Ishikawa (cell line): ENCODE results near the gene AHI1.

Source experiments
- CEBPB ChIP-seq: IDR thresholded peaks from 2 replicates; pipeline ENCODE4 v1.6.1; 2012
- CREB1 ChIP-seq: IDR thresholded peaks from 2 replicates; pipeline ENCODE4 v1.6.1; 2012; ENCODE audit warnings: low read depth
- FOXM1 ChIP-seq: IDR thresholded peaks from 2 replicates; pipeline ENCODE4 v1.6.1; 2012; ENCODE audit warnings: low read depth, borderline replicate concordance
- MAX ChIP-seq: IDR thresholded peaks from 2 replicates; pipeline ENCODE4 v1.6.1; 2012
- RAD21 ChIP-seq: IDR thresholded peaks from 2 replicates; pipeline ENCODE4 v1.6.1; 2012; ENCODE audit warnings: low read depth
- REST ChIP-seq: IDR thresholded peaks from 2 replicates; pipeline ENCODE4 v1.6.1; 2012; ENCODE audit warnings: low read depth, mild to moderate bottlenecking
- USF1 ChIP-seq: IDR thresholded peaks from 2 replicates; pipeline ENCODE4 v1.6.1; 2012
- YY1 ChIP-seq: IDR thresholded peaks from 2 replicates; pipeline ENCODE4 v1.6.1; 2012; ENCODE audit warnings: low read depth

- no peak for TF ChIP-seq USF1
- TF ChIP-seq REST, result no peak
- TF ChIP-seq YY1, result no peak
- no peak for TF ChIP-seq RAD21
- TF ChIP-seq MAX, result no peak
- no peak for TF ChIP-seq FOXM1
- TF ChIP-seq CEBPB, result no peak
- TF ChIP-seq CREB1, result no peak
Observed at GRCh38 chr6:135418040-135418760, 79.3 kb downstream of the AHI1 start.
